Upper lobe of left lung (tissue), 4 donors: ENCODE results near the gene POLR2J3.
"Not testable (repeated sequence)": the region's sequence is repeated elsewhere in the genome, so short reads cannot be mapped to it uniquely, and the experiment has no call there.

ENCODE experiments used
- CTCF ChIP-seq, 6 experiments: fragments of 450-650 bp in 4 of 6; fragments of 200-600 bp in 2 of 6; sonication (generic) in 2 of 6; IDR thresholded peaks; one replicate each; pipeline ENCODE4 v1.5.1; 2016 to 2019; ENCODE audit warnings: antibody characterized with exemption in 6 of 6
- POLR2A ChIP-seq, 4 donors: fragments of 450-650 bp; IDR thresholded peaks; one replicate each; pipeline ENCODE4 v1.5.1; 2016 to 2017; ENCODE audit warnings: antibody characterized with exemption in 4 of 4, mild to moderate bottlenecking in 2 of 4
- POLR2AphosphoS5 ChIP-seq, 2 donors: sonication (generic); formaldehyde crosslinking; IDR thresholded peaks; one replicate each; pipeline ENCODE4 v1.5.1; 2017; ENCODE audit warnings: antibody characterized with exemption in 2 of 2

GRCh38 chr7:102613575-102614345 lies 41.4 kb upstream of the POLR2J3 start:
- not testable (repeated sequence) for TF ChIP-seq CTCF, POLR2A, POLR2AphosphoS5 (IDR thresholded peaks at IDR 0.05)
